ENCODE measurements around the gene PIWIL1.

GRCh38 chr12:130418251-130418650, 80.6 kb downstream of the PIWIL1 start:
- TF ChIP-seq RAD21 (IDR thresholded peaks at IDR 0.05; ENCODE audit: low read length) = no peak
- TF ChIP-seq, protein P1, sequence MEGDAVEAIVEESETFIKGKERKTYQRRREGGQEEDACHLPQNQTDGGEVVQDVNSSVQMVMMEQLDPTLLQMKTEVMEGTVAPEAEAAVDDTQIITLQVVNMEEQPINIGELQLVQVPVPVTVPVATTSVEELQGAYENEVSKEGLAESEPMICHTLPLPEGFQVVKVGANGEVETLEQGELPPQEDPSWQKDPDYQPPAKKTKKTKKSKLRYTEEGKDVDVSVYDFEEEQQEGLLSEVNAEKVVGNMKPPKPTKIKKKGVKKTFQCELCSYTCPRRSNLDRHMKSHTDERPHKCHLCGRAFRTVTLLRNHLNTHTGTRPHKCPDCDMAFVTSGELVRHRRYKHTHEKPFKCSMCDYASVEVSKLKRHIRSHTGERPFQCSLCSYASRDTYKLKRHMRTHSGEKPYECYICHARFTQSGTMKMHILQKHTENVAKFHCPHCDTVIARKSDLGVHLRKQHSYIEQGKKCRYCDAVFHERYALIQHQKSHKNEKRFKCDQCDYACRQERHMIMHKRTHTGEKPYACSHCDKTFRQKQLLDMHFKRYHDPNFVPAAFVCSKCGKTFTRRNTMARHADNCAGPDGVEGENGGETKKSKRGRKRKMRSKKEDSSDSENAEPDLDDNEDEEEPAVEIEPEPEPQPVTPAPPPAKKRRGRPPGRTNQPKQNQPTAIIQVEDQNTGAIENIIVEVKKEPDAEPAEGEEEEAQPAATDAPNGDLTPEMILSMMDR (conservative IDR thresholded peaks at IDR 0.05; ENCODE audit: low read depth, low read length) = no peak
- TF ChIP-seq POLR2A (IDR thresholded peaks at IDR 0.05; ENCODE audit: low read depth, low read length) = no peak
- no peak for TF ChIP-seq USF2 (IDR thresholded peaks at IDR 0.05; ENCODE audit: low read depth, low read length)
- no peak for TF ChIP-seq RCOR1 (IDR thresholded peaks at IDR 0.05; ENCODE audit: insufficient replicate concordance, low read length)

All from IMR-90 (cell line).